HG02885 (cell line): ENCODE measurements around the gene VAPB.

ENCODE experiments used
- ATAC-seq: cut with Tn5 transposase; IDR thresholded peaks from one replicate; pipeline ENCODE4 v1.9.1; 2021; ENCODE audit warnings: mild to moderate bottlenecking; ENCODE audit not compliant: unreplicated experiment, poor library complexity

The VAPB gene

DNA sequence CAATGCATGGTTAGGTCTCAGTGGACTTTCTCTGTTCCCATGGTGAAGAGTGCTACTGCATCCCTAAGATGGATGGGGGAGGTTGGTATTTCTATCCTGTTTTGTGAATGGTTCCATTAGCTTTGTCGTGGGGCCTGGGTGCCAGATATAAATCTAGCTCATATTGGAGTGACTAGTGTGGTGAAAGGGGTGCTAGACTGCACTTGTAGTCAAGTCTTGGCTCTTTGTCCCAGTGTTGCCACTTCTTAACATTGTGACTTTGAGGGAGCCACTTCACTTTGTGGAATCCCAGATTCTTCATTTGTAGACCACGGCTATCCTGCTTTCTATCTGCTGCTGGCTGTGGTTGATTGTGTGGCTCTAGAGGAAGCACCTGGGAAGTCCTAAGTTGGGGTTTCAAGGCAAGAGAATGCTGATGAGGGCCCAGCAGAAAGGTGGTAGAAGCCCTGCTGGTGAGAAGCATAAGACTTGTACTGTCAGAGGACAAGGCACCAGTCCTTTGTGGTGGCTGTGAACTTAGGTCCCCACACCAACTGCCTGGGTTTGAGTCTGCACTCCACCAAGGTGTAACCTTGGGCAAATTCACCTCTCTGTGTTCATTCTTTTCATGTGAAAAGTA, 44.1 kb downstream of the VAPB start:
- no peak for ATAC-seq

DNA sequence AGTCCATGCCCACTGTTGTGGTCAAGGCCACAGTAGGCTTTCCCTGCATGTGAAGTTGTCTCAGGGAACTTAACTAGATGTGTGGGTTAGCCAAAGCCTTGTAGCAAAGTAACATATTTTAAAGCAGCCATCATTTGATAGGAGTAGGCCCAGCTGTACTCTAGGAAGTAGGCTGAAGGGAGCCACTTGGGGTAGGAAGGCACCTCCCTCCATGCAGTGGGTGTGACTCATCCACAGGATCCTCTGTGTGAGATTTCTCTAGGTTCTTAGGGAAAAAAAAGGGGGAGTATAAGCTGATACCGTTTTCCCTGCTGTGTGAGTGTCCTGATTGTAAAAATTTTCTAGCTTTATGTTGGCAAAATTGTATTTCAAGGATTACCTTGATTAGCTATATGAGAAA, 44.7 kb downstream of the VAPB start:
- no peak for ATAC-seq

GRCh38 chr20:58434326-58434725, 45.3 kb downstream of the VAPB start:
- ATAC-seq, result no peak

DNA sequence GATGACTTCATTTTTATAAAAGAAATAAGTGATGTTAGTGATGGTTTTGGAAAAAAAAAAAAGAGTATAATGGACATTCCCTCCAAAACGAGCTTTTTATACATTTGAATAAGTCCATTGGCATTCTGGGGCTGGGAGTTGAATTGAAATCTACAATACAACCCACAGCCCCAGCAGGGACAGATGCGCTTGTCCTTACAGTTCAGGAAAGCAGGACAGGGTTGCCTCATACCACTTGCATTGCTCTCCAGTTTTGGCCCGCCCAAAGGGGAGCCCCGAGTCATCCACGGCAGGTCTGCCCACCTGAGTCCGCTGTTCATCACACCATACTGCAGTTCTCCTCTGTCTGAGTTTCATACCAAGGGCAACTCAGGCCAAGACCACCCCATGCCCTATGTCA, 46.2 kb downstream of the VAPB start:
- ATAC-seq, result no peak

DNA sequence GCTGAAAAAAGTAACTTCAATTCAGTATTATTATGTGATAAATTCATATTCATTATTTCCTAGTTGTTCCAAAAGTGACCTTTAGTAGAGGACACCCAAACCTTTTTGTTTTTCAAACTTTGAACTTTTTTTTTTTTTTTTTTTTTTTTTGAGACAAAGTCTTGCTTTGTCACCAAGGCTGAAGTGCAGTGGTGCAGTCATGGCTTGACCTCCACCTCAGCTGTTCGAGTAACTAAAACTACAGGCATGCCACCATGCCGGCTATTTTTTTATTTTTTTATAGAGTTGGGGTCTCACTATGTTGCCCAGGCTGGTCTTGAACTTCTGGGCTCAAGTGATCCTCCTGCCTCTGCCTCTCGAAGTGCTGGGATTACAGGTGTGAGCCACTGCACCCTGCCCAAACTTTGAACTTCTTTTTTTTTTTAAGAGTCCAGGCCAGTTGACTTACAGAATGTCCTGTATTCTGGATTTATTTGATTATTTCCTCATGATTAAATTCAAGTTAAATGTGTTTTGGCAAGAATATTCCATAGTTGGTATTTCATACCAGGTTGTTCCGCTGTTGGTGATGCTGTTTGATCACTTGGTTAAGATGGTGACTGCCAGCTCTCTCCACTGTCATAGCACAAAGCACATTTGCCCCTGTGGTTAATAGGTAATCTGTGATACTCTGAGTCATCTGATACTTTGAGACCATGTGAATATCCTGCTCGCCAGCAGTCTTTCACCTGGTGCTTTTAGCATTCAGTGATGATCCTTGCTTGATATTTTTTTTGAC, 48.0 kb downstream of the VAPB start:
- no peak for ATAC-seq

- ATAC-seq, result no peak
These were observed 50.2 kb downstream of the VAPB start for GRCh38 chr20:58438970-58439808.

DNA sequence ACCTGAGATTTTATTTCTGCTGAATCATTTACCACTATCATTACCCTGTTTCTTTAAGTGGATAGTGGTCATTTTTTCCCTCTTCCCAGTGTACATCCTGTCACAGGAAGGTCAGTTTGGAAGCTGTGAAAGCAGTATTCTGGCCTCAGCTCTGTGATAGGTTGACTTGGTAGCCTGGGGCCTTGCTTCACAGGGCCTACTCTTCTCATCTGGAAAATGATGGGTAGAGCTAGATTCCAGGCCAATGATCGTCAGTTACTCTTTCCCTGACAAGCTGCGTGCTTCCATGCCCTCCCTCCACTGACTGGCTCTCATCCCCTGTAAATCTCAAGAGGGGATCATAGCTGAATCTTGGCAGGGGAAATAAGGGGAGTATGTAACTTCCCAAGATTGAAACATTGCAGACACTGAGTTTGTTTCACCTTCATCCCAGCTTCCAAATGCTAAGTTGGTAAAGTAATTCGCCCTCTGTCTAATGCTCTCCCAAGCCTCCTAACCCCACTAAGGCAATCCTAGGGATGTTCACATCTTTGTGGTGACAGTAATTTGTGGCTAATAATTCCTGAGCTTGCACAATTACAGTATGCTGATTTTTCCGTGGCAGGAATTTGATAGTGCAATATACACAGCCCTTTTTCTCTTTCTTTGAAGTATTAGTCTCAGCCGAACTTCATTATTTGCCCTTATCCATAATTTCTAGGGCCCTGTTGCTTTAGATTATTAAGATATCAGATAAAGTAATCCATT, 51.2 kb downstream of the VAPB start:
- ATAC-seq, result no peak

DNA sequence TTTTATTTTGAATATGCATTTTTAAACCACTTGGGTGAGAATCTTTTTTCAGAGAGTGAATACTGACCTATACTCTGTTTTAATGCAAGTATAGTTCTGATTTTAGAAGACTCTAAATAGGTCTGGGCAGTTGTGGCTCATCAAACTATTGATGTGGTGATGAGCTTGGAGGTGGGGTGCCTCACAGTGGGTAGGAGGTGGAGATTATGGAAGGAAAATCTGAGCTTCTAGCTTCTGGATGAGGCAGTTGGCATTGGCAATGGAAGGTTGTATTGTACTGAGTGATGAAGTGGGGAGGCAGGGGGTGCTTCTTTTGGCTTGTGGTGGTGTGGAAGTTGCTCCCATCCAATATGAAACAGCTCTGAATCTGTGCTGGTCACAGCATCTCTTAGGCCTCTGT, 52.7 kb downstream of the VAPB start:
- no peak for ATAC-seq

DNA sequence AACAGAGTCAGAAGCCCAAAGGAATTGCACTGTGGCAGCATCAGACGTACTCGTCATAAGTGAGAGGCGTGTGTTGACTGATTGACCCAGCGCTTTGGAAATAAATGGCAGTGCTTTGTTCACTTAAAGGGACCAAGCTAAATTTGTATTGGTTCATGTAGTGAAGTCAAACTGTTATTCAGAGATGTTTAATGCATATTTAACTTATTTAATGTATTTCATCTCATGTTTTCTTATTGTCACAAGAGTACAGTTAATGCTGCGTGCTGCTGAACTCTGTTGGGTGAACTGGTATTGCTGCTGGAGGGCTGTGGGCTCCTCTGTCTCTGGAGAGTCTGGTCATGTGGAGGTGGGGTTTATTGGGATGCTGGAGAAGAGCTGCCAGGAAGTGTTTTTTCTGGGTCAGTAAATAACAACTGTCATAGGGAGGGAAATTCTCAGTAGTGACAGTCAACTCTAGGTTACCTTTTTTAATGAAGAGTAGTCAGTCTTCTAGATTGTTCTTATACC, 55.8 kb downstream of the VAPB start:
- no peak for ATAC-seq

DNA sequence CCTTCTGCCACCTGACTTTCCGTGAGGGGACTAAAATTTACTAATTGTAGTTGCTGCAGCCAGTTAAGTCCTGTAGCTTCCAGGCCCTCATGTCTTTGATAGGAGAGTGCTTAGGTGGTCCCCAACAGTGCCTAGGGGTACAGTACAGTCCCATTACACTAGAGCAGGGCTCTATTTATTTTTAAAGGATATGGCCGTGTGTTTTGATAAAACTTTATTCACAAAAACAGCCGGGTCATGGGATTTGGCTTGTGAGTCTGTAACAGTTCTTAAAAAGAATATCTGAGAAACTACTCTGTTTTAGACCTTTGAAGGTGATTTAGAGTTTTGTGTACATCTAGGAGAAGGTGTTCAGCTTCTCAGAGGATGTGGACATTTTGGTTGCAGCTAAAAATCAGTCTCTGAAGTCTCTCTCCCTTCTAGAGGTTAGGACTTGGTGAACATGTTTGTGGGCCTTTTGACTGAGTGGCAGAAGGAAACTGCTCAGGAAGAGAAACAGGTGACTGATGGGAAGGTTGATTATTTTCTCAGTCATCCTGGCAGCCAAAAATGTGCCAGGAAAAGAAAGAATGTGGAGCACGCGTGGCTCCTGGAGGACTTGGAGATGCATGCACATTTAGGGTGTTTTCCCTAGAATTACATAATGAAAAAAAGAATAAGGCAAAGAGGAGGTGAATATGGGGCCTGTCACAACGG, 57.4 kb downstream of the VAPB start:
- no peak for ATAC-seq

DNA sequence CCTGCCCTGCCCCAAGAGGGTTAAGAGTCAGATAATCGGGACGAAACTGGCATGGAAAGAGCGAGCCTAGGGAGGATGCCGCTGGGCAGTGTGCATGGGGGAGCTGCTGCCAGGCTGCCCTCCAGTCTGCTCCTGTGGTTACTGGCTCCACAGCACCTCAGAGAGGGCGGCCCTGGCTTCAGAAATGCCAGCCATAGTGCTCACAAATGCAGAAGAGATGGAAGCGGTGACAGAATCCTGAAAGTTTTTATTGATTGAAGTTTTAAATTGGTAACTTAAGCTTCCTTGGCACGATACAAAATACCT, 57.9 kb downstream of the VAPB start:
- no peak for ATAC-seq

DNA sequence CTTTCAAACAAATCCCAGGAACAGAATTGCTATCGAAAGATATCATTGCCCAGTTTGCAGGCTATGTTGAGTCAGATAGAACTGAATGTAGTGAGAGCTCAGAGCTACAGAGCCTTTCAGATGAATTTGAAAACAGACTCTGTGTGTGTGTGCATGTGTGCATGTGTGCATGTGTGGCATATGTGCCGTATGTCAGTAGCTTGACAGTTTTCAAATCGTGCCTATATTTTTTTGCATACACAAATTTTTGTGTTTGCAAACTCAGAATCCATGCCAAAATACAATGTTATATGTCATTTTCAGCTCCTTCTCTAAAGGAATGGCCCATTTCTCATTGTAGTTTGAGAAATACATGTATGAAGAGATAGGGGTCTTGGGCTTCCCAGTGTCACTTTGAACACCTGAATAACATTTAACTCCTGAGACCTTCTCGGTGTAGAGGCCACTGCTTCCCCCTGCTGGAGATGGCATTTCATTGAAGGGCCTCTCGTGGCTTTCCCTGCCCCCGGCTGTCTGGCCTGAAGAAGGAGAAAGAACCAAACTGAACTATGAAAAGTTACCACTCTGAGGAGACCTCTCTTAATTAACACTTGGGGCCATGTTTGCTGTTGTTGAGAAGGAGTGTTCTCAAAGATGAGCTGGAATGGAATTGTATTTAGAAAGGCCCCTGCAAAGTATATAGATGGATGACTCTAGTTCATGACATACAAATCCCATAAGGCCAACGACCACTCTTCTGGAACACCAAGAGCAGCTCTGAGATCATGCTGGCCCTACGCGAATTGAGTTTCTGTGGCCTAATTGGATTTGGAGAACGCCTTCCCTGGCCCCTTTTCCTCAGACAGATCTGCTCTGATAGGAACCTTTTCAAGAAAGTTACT, 58.7 kb downstream of the VAPB start:
- ATAC-seq, result no peak

DNA sequence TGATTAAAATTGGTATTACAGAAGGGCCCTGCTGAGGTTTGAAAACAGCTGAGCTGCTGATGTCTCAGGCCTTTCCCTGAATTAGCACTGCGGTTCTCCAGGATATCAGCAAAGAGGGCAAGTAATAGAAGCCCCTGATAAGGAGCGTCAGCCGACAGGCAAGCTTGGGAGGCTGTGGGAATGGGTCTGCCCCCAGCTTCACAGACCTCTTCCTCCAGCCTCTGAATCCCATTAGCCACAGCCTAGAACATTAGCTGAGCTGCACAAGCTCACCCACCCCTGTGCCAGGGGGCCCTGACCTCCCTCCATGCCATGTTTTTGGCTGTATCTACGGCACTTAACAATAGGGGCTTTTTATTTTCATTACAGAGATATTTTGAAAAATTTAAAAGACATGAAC, 59.9 kb downstream of the VAPB start:
- no peak for ATAC-seq

- no peak for ATAC-seq
These were observed 60.7 kb downstream of the VAPB start for GRCh38 chr20:58449681-58450221.

DNA sequence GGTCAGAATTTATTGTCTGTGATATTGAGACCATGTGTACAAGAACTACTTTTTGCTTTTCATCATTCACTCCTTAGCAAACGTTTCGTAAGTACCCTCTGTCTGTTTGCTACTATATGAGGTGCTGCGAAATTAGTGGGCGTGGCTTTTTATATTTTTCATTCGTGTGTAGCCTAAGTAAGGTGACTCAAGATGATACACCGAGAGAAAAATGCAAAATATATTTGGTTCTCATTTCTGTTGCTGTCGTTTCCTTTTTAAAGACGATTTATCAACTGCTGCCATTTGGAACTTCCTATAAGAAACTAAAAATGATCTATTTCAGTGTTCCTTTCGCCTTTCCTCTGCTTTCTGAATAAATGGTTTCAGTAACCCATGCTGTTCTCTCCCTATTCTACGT, 61.2 kb downstream of the VAPB start:
- no peak for ATAC-seq

GRCh38 chr20:58452667-58453255, 63.7 kb downstream of the VAPB start:
- no peak for ATAC-seq

DNA sequence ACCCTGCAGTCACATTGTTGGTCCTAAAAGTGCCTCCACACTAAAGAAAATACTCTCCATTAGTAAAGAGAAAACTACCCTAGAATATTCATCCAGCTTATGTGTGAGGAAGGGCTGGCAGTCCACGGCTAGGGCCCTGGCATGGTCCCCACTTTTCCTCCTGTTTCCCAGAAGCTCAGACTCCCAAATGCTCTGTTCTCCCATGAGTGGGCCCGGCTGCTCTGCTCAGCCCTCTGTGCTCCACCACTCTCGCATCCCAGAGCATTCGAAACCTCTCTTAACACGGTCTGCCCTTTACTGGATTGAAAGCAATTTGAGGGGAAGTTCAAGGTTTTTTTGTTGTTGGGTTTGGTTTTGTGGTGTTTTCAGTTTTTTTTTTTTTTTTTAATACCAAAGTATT, 64.4 kb downstream of the VAPB start:
- no peak for ATAC-seq

DNA sequence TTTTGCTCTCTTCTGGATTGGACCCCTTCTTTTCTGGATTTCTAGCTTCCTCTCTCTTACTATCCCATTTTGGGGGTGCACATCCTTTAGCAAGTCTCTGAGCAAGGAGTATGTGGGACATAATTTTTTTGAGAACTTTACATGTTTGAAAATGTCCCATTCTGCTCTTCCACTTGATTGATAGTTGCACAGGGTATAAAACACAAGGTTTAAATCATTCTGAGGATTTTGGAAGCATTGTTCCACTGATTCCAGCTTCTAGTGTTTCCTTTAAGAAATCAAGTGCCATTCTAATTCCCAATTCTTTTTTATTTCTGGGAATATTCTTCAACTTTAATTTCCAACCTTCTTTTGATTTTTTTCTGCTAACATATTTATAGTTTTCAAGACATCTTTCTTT, 65.4 kb downstream of the VAPB start:
- no peak for ATAC-seq
